CD4-positive, alpha-beta T cell (primary cell): ENCODE measurements around the gene OR52I2. TPM values are rescaled to one million over a fixed set of nuclear protein-coding genes. Genes with fewer than 3 reads are reported as not detected.

Experiments
- ATAC-seq: fragments of 200-7000 bp; cut with Tn5 transposase; one replicate; pipeline ENCODE4 v1.10.0; 2022; ENCODE audit warnings: mild to moderate bottlenecking; ENCODE audit not compliant: poor library complexity
- CTCF ChIA-PET: fragments of 350-600 bp; sonication (Branson Sonifier 250); formaldehyde crosslinking; loops from one replicate; lab custom pipeline; 2021; ENCODE audit warnings: antibody characterized with exemption, inconsistent platforms; lab: Charles Lee
- POLR2A ChIA-PET: fragments of 350-600 bp; sonication (Branson Sonifier 250); formaldehyde crosslinking; loops from one replicate; lab custom pipeline; 2021; ENCODE audit warnings: antibody characterized with exemption, inconsistent platforms; lab: Charles Lee
- DNase-seq, 14 experiments: peaks; one replicate each; pipeline ENCODE4 v3.0.0-alpha.2; 2013 to 2020; ENCODE audit warnings: mixed read lengths in 2 of 14
- H3K27ac ChIP-seq, 2 donors: one replicate each; pipeline versions ENCODE4 v1.5.1 to v1.7.0; 2013; ENCODE audit warnings: low read length in 2 of 2, low read depth in 1 of 2, mild to moderate bottlenecking in 1 of 2
- H3K27me3 ChIP-seq, 2 experiments: 1 replicate in 1 of 2; 2 replicates in 1 of 2; pipeline versions ENCODE4 v1.6.1 to v1.7.0; 2013; ENCODE audit warnings: low read length in 2 of 2, control low read depth in 1 of 2, mild to moderate bottlenecking in 1 of 2, moderate library complexity in 1 of 2; ENCODE audit not compliant: insufficient read depth in 2 of 2, control insufficient read depth in 1 of 2
- H3K36me3 ChIP-seq: one replicate; pipeline ENCODE4 v1.6.1; 2013; ENCODE audit warnings: low read length, control low read depth; ENCODE audit not compliant: insufficient read depth
- H3K4me1 ChIP-seq: one replicate; pipeline ENCODE4 v1.6.1; 2013; ENCODE audit warnings: low read length, control low read depth; ENCODE audit not compliant: insufficient read depth
- H3K4me3 ChIP-seq: one replicate; pipeline ENCODE4 v1.5.1; 2013; ENCODE audit warnings: mild to moderate bottlenecking, low read length, moderate library complexity
- H3K9me3 ChIP-seq, 2 experiments: 1 replicate in 1 of 2; 2 replicates in 1 of 2; pipeline versions ENCODE4 v1.6.1 to v1.7.0; 2013; ENCODE audit warnings: low read length in 2 of 2, mild to moderate bottlenecking in 2 of 2, control low read depth in 1 of 2, moderate library complexity in 1 of 2; ENCODE audit not compliant: control insufficient read depth in 1 of 2, insufficient read depth in 1 of 2
- H3K27ac Mint-ChIP-seq: one replicate; pipeline ENCODE4 v1.8.0; 2020; ENCODE audit warnings: mixed read lengths
- H3K27me3 Mint-ChIP-seq: one replicate; pipeline ENCODE4 v1.8.0; 2021; ENCODE audit warnings: mixed read lengths
- H3K36me3 Mint-ChIP-seq: one replicate; pipeline ENCODE4 v1.8.0; 2021; ENCODE audit warnings: low read depth, mixed read lengths
- H3K4me1 Mint-ChIP-seq: one replicate; pipeline ENCODE4 v1.8.0; 2021; ENCODE audit warnings: low read depth, mixed read lengths
- H3K4me3 Mint-ChIP-seq: one replicate; pipeline ENCODE4 v1.8.0; 2020; ENCODE audit warnings: mild to moderate bottlenecking, mixed read lengths
- H3K9me3 Mint-ChIP-seq: one replicate; pipeline ENCODE4 v1.8.0; 2020; ENCODE audit warnings: mixed read lengths
- CTCF ChIP-seq: fragments of 200-600 bp; IDR thresholded peaks from one replicate; pipeline ENCODE4 v1.8.0; 2022; ENCODE audit warnings: antibody characterized with exemption, mild to moderate bottlenecking
- intact Hi-C, 2 experiments: fragments of 100-400 bp; cut with DNase I in 1 of 2; cut with micrococcal nuclease in 1 of 2; formaldehyde crosslinking; loops; one replicate each; pipeline versions ENCODE4 v1.15.1 to v1.9.0; 2023 to 2025; cut with DNase I, micrococcal nuclease
- total RNA-seq, 174 experiments: library from RNA in 2 of 174; stranded (reverse) in 2 of 174; gene quantifications; one replicate each; pipeline ENCODE4 v1.2.3 and lab custom pipeline; 2021 to 2026

The OR52I2 gene
- total RNA-seq, 2 experiments from 2014 or later = not detected

DNA sequence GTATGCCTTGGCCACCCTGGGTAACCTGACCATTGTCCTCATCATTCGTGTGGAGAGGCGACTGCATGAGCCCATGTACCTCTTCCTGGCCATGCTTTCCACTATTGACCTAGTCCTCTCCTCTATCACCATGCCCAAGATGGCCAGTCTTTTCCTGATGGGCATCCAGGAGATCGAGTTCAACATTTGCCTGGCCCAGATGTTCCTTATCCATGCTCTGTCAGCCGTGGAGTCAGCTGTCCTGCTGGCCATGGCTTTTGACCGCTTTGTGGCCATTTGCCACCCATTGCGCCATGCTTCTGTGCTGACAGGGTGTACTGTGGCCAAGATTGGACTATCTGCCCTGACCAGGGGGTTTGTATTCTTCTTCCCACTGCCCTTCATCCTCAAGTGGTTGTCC, 58.4 kb downstream of the OR52I2 start:
- H3K27ac Mint-ChIP-seq = no peak overlapping the region
- TF ChIP-seq CTCF = no peak
- peaks cover 38% of the 10 kb centered on the region for H3K27me3 Mint-ChIP-seq
- Histone ChIP-seq H3K36me3 (no peaks in the 10 kb centered on the region), H3K4me1 (peaks cover 7% of the 10 kb centered on the region), H3K4me3 (no peak overlapping the region), H3K9me3 (no peaks in the 10 kb centered on the region), H3K27ac (no peak overlapping the region), H3K27me3 (peaks cover 8 to 11% of the 10 kb centered on the region in 2 experiments)
- intact Hi-C loops = loop anchor here in 1 of 2 experiments (5.0 kb wide), 2 partner anchors 453 to 1712 kb away; no protein-coding TSS in a partner anchor
- no peak for DNase-seq
- H3K36me3 Mint-ChIP-seq = no peaks in the 10 kb centered on the region
- CTCF ChIA-PET = interaction anchor here (0.6 kb wide), 1 partner anchor 1172 kb away, joined by 3 read pairs; no protein-coding TSS in a partner anchor
- POLR2A ChIA-PET = no interaction called here
- no peak for ATAC-seq
- H3K4me1 Mint-ChIP-seq = no peaks in the 10 kb centered on the region
- H3K9me3 Mint-ChIP-seq = no peaks in the 10 kb centered on the region
- H3K4me3 Mint-ChIP-seq = no peak overlapping the region

DNA sequence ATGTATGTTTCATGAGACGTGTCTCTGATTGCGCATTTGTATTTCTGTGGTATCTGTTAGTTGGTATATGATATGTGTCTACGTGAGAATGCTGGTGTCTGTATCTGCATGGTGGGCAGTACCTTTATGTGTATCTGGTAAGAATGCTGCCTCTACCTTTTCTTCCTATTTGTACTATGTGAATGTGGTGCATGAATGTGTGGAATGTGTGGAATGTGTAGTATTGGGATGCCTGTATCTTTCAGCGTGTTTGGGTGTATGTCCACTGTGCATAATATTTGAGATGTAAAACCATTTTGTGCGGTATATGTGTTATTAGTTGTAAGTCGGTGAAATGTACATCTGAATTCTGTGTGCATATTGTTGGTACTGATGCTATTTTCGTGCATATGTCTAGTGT, 60.0 kb downstream of the OR52I2 start:
- no peak for ATAC-seq

DNA sequence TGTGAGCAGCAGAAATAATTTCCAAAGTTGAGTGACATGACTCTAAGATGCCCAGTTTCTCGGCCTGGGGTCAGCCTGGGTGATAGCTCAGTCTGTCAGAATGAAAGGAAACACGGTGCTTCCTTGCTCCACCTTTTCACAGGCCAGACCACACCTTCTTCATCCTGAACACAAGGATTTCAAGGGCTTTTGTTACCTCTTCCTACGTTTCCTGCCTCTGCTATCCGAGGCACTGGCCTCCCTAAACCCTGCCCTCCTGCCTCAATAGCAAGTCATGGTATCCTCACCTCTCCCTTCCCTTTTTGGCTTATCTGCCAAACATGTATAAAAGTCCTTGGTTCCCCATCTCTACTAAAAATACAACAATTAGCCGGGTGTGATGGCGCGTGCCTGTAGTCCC, 60.5 kb downstream of the OR52I2 start:
- H3K36me3 Mint-ChIP-seq = no peaks in the 10 kb centered on the region
- peaks cover 4 to 6% of the 10 kb centered on the region in 2 experiments for H3K27me3 ChIP-seq
- DNase-seq = no peak
- H3K27me3 Mint-ChIP-seq = peaks cover 40% of the 10 kb centered on the region
- H3K27ac Mint-ChIP-seq = no peak overlapping the region
- H3K4me1 Mint-ChIP-seq = no peaks in the 10 kb centered on the region
- H3K36me3 ChIP-seq = no peaks in the 10 kb centered on the region
- no peak overlapping the region for H3K4me3 Mint-ChIP-seq
- TF ChIP-seq CTCF = no peak
- H3K4me3 ChIP-seq = no peak overlapping the region
- no peak for ATAC-seq
- no peaks in the 10 kb centered on the region for H3K9me3 ChIP-seq
- ChIA-PET CTCF (no interaction called here), POLR2A (no interaction called here)
- no peak overlapping the region for H3K27ac ChIP-seq
- no peaks in the 10 kb centered on the region for H3K9me3 Mint-ChIP-seq
- peaks cover 3% of the 10 kb centered on the region for H3K4me1 ChIP-seq
- intact Hi-C loops = no loop called here

More for the DNA sequence above, 60.0 kb downstream of the OR52I2 start:
- TF ChIP-seq CTCF = no peak
- H3K4me1 ChIP-seq = peaks cover 7% of the 10 kb centered on the region
- Mint-ChIP-seq H3K27me3 (peaks cover 40% of the 10 kb centered on the region), H3K4me1 (no peaks in the 10 kb centered on the region), H3K36me3 (no peaks in the 10 kb centered on the region), H3K27ac (no peak overlapping the region), H3K9me3 (no peaks in the 10 kb centered on the region), H3K4me3 (no peak overlapping the region)
- DNase-seq = no peak
- H3K27me3 ChIP-seq = peaks cover 6% of the 10 kb centered on the region in 2 experiments
- ChIA-PET POLR2A (no interaction called here), CTCF (no interaction called here)
- H3K27ac ChIP-seq = no peak overlapping the region
- intact Hi-C loops = no loop called here
- no peak overlapping the region for H3K4me3 ChIP-seq
- H3K36me3 ChIP-seq = no peaks in the 10 kb centered on the region
- no peaks in the 10 kb centered on the region for H3K9me3 ChIP-seq

Other genes starting within 250 kb of the OR52I2 start
- not detected for gene OR52B4, start 213.4 kb upstream of the OR52I2 start, total RNA-seq
- 10 to 100 TPM; 21.0 to 23.7 TPM for gene TRIM21, start 188.0 kb upstream of the OR52I2 start, total RNA-seq
- not detected for gene OR52K2, start 132.4 kb upstream of the OR52I2 start, total RNA-seq
- not detected for gene OR52K1, start 99.1 kb upstream of the OR52I2 start, total RNA-seq
- gene OR52M1, start 36.6 kb upstream of the OR52I2 start, total RNA-seq = not detected
- gene OR52I1, start 12.3 kb downstream of the OR52I2 start, total RNA-seq = not detected
- gene TRIM68, start 26.5 kb downstream of the OR52I2 start, total RNA-seq = 1 to 10 TPM; 4.1 to 5.4 TPM
- not detected for gene OR51D1, start 55.7 kb downstream of the OR52I2 start, total RNA-seq
- not detected for gene OR51E1, start 62.2 kb downstream of the OR52I2 start, total RNA-seq
- not detected for gene OR51E2, start 116.1 kb downstream of the OR52I2 start, total RNA-seq
- not detected for gene MMP26, start 123.0 kb downstream of the OR52I2 start, total RNA-seq
- gene OR51F1, start 188.2 kb downstream of the OR52I2 start, total RNA-seq = not detected
- gene OR52R1, start 222.6 kb downstream of the OR52I2 start, total RNA-seq = not detected
- not detected for gene OR51F2, start 239.6 kb downstream of the OR52I2 start, total RNA-seq